ENCODE data around the gene CDH22. TPM values are rescaled to one million over a fixed set of nuclear protein-coding genes. Genes with fewer than 3 reads are reported as not detected.

Gene CDH22
- total and polyA plus RNA-seq, 7 donors: 0.11 to 1.4 (median 0.53) TPM

DNA sequence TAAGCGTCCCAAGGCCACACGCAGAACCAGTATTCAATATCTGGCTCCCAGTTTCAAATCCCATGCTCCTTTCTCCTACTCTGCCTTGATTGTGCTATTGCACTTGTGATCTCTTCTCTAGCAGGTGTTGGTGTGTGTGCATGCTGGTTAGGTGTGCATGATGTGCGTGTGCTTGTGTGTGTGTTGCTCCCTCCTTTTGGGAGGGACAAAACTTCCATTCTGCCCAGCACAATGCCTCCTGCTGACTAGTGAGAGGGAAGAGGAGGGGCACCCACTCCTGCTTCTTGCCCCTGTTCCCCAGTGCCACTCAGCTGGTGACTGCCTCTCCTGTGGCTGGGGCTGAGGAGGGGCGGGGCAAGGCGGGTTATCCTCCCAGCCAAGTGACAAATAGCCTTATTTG is 170.5 kb downstream of the CDH22 start:
- WGBS, 3 donors: 75 to 91% (median 84%) methylated on average over 5 of the region's 5 CpGs
- TF ChIP-seq, protein P1, sequence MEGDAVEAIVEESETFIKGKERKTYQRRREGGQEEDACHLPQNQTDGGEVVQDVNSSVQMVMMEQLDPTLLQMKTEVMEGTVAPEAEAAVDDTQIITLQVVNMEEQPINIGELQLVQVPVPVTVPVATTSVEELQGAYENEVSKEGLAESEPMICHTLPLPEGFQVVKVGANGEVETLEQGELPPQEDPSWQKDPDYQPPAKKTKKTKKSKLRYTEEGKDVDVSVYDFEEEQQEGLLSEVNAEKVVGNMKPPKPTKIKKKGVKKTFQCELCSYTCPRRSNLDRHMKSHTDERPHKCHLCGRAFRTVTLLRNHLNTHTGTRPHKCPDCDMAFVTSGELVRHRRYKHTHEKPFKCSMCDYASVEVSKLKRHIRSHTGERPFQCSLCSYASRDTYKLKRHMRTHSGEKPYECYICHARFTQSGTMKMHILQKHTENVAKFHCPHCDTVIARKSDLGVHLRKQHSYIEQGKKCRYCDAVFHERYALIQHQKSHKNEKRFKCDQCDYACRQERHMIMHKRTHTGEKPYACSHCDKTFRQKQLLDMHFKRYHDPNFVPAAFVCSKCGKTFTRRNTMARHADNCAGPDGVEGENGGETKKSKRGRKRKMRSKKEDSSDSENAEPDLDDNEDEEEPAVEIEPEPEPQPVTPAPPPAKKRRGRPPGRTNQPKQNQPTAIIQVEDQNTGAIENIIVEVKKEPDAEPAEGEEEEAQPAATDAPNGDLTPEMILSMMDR (IDR thresholded peaks at IDR 0.05): no peak
- ATAC-seq: no peak
- intact Hi-C loops (cut with DNase I): no loop called here
- Histone ChIP-seq H3K36me3 (ENCODE audit: insufficient read depth in 1 of 2, low read depth in 1 of 2) (no peaks in the 10 kb centered on the region), H3K4me3 (no peak overlapping the region), H3K9me3 (no peaks in the 10 kb centered on the region), H3K27me3 (ENCODE audit: insufficient read depth in 3 of 3, low read length in 2 of 3) (peaks cover 0 to 39% (median 3%) of the 10 kb centered on the region in 3 donors), H3K27ac (no peak overlapping the region), H3K4me1 (no peaks in the 10 kb centered on the region)
- DNase-seq: no peak

DNA sequence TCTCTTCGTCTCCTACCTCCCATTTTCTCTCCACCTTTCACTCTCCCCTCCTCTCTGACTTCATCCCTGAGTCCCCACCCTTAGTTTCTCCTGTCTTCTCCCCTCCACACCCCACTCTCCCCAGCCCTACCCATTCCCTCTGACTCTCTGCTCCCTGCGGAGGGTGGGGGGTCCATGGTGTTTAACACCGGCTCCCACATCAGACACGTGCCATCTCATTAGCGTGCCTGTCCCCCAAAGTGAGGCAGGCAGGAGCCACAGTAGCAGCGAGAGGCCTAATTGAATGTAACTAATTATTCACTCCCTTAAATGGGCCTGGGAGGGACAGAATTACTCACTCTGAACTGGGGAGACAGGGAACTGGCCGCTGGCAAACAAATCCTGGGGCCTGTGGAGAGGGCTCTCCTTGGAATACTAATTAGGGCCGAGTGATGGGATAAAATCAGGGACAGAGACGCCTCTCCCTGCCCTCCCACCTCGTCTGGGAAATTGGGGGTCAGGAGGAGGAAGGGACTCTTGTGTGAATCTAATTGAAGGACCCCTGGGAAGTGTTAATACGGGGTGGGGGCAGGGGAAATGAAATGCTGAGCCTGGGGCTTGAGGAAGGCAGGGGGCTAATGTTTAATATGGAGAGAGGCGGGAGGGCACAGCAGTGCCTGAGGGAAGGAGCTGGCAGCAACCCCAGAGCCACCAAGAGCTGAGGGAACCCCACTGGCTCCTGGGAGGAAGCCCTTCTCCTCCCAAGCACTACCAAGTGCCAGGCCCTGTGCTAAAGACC is 172.3 kb downstream of the CDH22 start:
- no peak overlapping the region for H3K4me3 ChIP-seq
- WGBS, 3 donors: 46 to 52% (median 50%) methylated on average over 12 of the region's 12 CpGs
- H3K27ac ChIP-seq: no peak overlapping the region
- DNase-seq (no peak), ATAC-seq (no peak)
- TF ChIP-seq, protein P1 (IDR thresholded peaks at IDR 0.05): no peak
- H3K9me3 ChIP-seq: no peaks in the 10 kb centered on the region
- H3K27me3 ChIP-seq (ENCODE audit: insufficient read depth in 3 of 3, low read length in 2 of 3): peaks cover 0 to 25% (median 3%) of the 10 kb centered on the region in 3 donors
- H3K36me3 ChIP-seq (ENCODE audit: insufficient read depth in 1 of 2, low read depth in 1 of 2): no peaks in the 10 kb centered on the region
- no peaks in the 10 kb centered on the region for H3K4me1 ChIP-seq
- intact Hi-C loops (cut with DNase I): no loop called here

DNA sequence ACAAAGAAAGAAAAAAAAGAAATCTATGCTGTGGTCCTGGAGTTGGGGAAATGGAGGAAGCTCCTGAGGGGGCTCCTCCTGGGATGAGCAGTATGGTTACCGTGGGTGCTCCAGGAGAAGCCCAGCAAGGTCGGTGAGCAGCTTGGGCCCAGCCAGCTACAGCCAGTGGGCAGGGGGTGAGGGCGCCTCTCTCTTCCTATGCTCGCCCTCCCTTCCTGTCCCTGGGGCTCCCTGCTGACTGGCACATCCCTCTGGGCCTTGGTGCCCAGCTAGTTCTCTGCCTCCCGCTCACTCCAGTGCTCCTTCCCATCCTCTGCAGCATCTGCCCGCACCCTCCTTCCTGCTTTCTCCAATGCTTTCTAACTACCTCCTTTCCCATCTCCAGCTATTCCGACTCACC is 173.6 kb downstream of the CDH22 start:
- no peak for DNase-seq
- intact Hi-C loops (cut with DNase I): loop anchor here (5.0 kb wide), 3 partner anchors 118 to 213 kb away; partner anchors contain the start of gene CDH22 (in 2 of the 2)
- Histone ChIP-seq H3K4me3 (no peak overlapping the region), H3K27ac (no peak overlapping the region), H3K4me1 (peaks cover 12% of the 10 kb centered on the region), H3K9me3 (no peaks in the 10 kb centered on the region), H3K27me3 (ENCODE audit: insufficient read depth in 3 of 3, low read length in 2 of 3) (peaks cover 0 to 18% (median 2%) of the 10 kb centered on the region in 3 donors), H3K36me3 (ENCODE audit: insufficient read depth in 1 of 2, low read depth in 1 of 2) (no peaks in the 10 kb centered on the region)
- no peak for ATAC-seq
- TF ChIP-seq, protein P1 (IDR thresholded peaks at IDR 0.05): no peak
- WGBS, 3 donors: 77 to 79% (median 79%) methylated on average over 7 of the region's 7 CpGs

DNA sequence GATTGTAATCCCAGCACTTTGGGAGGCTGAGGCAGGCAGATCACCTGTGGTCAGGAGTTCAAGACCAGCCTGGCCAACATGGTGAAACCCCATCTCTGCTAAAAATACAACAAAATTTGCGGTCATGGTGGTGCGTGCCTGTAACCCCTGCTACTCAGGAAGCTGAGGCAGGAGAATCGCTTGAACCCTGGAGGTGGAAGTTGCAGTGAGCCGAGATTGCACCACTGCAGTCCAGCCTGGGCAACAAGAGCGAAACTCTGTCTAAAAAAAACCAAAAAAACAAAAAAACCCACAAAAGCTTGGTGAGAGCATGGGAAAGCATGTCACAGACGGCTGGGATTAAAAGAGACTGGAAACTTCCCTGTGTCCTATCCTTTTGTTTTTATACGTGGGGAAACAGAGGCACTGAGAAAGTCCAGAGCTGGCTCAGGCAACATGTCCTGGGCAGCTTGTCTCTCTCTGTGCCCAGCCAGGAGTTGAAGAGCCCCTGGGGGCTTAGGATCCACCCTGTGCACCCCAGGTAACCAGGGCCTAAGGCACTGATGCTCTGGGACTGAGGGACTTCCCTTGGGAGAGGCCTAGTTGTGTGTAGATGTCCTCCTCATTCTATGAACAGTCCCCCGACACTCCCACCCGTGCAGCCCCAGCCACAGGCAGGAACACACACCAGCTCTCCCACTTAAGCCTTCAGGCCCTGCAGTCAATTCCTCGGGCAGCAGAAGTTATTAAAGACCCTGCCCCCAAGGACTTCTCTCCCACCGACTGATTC is 174.2 kb downstream of the CDH22 start:
- peaks cover 13% of the 10 kb centered on the region for H3K4me1 ChIP-seq
- H3K36me3 ChIP-seq (ENCODE audit: insufficient read depth in 1 of 2, low read depth in 1 of 2): no peaks in the 10 kb centered on the region
- ATAC-seq: no peak
- DNase-seq: no peak
- H3K27ac ChIP-seq: no peak overlapping the region
- H3K4me3 ChIP-seq: no peak overlapping the region
- H3K27me3 ChIP-seq (ENCODE audit: insufficient read depth in 3 of 3, low read length in 2 of 3): peaks cover 0 to 14% (median 2%) of the 10 kb centered on the region in 3 donors
- intact Hi-C loops (cut with DNase I): loop anchor here (2.0 to 5.0 kb wide), 4 partner anchors 39 to 213 kb away; partner anchors contain the start of gene CDH22 (in 2 of the 2)
- no peaks in the 10 kb centered on the region for H3K9me3 ChIP-seq
- TF ChIP-seq, protein P1 (IDR thresholded peaks at IDR 0.05): no peak
- 67 to 78% (median 68%) methylated on average over 11 of the region's 11 CpGs for WGBS, 3 donors

Measured in psoas muscle (tissue), 8 donors.